Skeletal muscle cell (primary cell): ENCODE data around the gene BORCS5.
"Not testable (repeated sequence)": the region's sequence is repeated elsewhere in the genome, so short reads cannot be mapped to it uniquely, and the experiment has no call there.

Experiments
- DNase-seq: peaks from one replicate; pipeline ENCODE4 v3.0.0-alpha.2; 2010; ENCODE audit warnings: low read depth
- H3K4me3 ChIP-seq: 2 replicates; pipeline ENCODE4 v1.5.1; 2011; ENCODE audit warnings: low read depth, mild to moderate bottlenecking, control low read depth, low read length, moderate library complexity

Gene BORCS5

DNA sequence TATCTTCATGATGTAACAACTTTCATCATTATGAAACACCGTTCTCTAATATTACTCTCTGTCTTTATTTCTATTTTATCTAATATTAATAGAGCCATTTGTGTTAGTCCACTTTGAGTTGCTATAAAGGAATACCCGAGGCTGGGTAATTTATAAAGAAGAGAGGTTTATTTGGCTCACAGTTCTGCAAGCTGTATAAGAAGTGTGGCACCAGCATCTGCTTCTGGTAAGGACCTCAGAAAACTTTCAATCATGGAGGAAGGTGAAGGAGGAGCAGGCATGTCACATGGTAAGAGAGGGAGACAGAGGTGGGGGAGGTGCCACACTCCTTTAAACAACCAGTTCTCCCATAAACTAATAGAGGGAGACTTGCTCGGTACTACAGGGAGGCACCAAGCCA is 25.1 kb downstream of the BORCS5 start:
- no peak overlapping the region for H3K4me3 ChIP-seq
- no peak for DNase-seq

DNA sequence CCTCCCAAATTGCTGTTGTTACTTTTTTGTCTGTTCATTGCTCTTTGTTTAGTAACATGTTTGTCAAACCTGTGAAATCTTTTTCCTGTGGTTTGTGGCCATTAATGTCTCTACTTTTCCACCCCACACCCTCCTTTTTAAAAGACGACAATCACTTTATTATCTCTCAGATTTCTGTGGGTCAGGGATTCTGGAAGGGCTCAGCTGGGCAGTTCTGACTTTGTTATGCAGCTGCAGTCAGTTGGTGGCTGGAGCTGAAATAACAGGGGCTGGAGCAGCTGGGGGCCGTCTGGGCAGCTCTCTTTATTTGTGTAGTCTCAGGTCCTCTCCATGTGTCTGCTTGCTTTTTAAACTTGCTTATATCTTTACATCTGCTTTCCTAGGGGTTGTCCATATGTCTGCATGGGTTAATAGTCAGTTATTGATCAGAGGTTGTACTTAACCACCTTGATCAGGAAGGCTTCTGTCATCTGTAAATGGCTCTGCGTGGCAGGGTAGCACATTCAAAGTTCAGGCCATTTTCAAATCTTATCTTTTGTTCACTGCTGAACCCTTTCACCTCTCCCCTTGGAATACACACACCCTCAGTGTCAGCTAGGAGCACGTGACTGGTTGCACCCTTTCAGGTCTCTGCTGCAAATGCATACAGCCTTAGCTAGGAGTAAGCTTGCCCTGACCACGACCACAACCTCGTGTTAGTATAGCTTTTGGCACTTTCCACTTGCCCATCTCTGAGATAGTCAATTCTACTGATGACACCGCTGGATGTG is 27.9 kb downstream of the BORCS5 start:
- no peak for DNase-seq

GRCh38 chr12:12387501-12387900 is 30.6 kb downstream of the BORCS5 start:
- no peak for DNase-seq
- H3K4me3 ChIP-seq, result no peak overlapping the region

More for the DNA sequence above, 27.9 kb downstream of the BORCS5 start:
- H3K4me3 ChIP-seq, result no peak overlapping the region

DNA sequence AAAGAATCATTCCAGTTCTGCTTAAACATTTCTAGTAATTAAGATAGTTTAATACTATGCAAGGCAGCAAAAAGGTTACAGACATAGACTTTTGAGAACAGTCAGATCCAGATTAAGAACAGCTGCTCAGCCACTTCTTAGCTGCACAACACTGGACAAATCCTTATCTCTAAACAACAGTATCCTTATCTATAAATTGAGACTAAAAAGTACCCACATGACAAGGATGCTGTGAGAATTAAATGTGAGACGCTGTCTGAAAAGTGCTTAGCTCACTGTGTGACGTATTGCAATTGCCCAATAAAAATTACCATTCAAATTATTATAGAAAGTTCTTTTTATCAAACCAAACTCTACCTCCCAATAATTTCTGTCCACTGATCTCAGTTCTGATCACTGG is 35.5 kb downstream of the BORCS5 start:
- H3K4me3 ChIP-seq, result no peak overlapping the region
- DNase-seq, result no peak

DNA sequence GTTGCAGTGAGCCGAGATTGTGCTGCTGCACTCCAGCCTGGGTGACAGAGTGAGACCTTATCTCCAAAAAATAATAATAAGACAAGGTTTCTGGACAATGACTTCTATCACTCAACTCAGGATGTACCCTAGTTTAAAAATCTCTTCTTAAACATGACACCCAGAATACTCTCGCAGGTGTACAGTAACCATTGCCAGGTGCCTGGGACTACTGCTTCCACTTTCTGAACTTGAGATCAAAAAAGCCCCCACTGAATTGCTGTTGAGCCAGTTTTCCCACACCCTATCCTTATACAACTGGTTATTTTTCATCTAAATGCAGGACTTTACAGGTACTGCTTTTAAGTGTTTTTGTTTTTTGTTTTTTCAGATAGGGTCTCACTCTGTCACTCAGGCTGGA is 36.3 kb downstream of the BORCS5 start:
- DNase-seq, result no peak
- H3K4me3 ChIP-seq, result no peak overlapping the region

GRCh38 chr12:12396694-12397093 is 39.8 kb downstream of the BORCS5 start:
- H3K4me3 ChIP-seq, result no peak overlapping the region
- no peak for DNase-seq

DNA sequence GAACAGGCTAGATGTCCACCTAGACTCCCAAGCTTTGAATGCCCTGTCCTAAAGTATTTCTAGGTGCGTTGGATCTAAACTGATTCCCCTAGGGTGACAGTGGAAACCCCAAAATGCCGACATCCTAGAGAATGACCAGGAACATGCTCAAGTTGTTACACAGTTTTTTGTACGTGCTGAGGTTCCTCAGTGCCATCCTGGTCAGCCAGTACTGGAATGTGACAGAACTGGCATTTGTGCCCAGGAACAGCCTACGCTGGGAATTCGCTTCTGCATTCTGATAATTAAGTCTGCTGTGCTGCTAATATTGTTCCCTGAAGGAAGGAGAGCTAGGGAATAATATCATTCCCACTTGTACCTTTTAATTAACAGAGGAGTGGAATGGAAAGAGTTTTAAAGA is 40.3 kb downstream of the BORCS5 start:
- no peak overlapping the region for H3K4me3 ChIP-seq
- DNase-seq, result no peak

- H3K4me3 ChIP-seq, result no peak overlapping the region
- peak; percentile 95 for DNase-seq
Observed at GRCh38 chr12:12398026-12398859, 41.4 kb downstream of the BORCS5 start.

DNA sequence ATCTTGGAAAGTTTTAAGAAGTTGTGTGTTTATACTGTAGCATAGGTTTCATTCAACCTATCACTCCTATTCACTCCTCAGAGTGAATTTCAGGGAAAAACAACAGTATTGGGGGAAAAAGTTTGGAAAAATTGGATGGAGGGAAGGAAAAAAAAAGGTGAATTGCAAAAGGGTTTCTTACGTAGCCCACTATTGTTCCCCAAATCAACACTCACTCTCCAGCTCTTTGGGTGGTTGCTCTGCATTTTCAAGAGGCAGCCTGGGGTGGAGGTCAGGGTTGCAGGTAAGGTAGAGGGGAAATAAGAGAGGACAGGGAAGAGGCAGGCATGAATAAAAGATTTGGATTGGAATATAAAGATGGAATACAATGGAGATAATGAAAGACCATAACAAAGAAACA is 42.3 kb downstream of the BORCS5 start:
- DNase-seq, result no peak
- no peak overlapping the region for H3K4me3 ChIP-seq

- DNase-seq, result no peak
- no peak overlapping the region for H3K4me3 ChIP-seq
Observed at GRCh38 chr12:12399776-12400305, 43.0 kb downstream of the BORCS5 start.

DNA sequence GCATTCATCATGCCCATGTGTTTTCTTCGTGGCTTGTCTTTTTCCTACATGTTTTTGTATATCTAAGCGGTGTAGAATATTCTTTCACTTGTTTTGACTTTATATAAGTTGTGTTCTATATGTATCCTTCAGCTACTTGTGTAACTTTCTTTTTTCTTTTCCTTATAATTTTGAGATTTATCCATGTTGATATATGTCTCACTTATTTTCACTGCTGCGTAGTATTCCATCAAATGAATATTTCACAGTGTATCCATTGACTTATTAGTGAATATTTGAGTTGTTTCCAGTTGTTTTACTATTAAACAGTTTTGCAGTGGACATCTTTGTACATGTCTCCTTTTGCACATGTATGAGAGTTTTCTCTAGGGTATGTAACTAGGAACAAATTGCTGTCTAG is 43.9 kb downstream of the BORCS5 start:
- no peak for DNase-seq
- H3K4me3 ChIP-seq, result no peak overlapping the region

- H3K4me3 ChIP-seq, result no peak overlapping the region
- DNase-seq, result no peak
Observed at GRCh38 chr12:12403264-12404248, 46.7 kb downstream of the BORCS5 start.

DNA sequence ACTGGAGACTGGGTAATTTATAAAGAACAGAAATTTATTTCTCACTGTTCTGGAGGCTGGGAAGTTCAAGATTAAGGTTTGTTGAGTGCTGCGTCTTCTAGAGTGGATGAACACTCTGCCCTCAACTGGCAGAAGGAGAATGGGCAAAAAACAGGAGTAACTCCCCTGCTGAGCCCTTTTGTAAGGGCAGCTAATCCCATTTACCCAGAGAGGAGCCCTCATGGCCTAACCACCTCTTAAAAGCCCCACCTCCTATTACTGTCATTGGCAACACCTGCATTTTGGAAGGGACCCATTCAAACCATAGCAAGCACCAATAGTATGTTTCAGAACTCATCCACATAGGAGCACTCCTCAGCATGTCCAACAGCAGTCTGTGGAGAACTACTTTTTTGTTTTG is 47.4 kb downstream of the BORCS5 start:
- DNase-seq, result no peak

DNA sequence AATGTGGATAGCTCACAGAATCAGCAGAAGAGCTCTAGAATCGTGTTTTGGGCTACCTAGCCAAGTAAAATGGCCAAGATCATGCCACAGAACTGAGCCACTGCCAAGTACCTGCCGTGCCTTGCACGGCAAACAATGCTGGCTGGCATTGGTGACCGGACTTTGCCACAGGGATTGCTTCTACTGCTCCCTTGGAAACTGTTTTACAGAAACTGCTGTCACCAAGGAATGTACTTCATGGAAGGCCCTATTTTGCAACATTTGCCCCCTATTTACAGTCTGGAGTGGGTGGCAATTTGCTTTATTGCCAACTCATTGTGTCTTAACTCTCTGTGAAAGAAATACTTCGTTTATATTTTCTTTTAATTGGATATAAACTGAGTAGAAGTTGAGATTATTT is 49.0 kb downstream of the BORCS5 start:
- DNase-seq, result no peak
- no peak overlapping the region for H3K4me3 ChIP-seq

More for the DNA sequence above, 47.4 kb downstream of the BORCS5 start:
- H3K4me3 ChIP-seq, result no peak overlapping the region

GRCh38 chr12:12406762-12407161 is 49.9 kb downstream of the BORCS5 start:
- no peak for DNase-seq
- H3K4me3 ChIP-seq, result no peak overlapping the region

DNA sequence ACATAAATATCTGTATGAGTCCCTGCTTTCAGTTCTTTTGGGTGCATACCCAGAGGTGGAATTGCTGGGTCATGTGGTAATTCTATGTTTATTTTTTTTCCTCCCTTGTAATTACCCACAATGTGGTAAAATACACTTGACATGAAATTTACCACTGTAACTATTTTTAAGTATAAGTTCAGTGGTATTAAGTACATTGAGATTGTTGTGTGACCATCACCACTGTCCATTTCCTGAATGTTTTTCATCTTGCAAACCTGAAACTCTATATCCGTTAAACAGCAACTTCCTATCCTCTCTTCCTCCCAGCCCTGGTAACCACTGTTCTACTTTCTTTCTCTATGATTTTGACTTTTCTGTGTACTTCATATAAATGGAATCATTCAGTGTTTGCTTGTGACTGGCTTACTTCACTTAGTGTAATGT is 51.4 kb downstream of the BORCS5 start:
- no peak overlapping the region for H3K4me3 ChIP-seq
- no peak for DNase-seq

DNA sequence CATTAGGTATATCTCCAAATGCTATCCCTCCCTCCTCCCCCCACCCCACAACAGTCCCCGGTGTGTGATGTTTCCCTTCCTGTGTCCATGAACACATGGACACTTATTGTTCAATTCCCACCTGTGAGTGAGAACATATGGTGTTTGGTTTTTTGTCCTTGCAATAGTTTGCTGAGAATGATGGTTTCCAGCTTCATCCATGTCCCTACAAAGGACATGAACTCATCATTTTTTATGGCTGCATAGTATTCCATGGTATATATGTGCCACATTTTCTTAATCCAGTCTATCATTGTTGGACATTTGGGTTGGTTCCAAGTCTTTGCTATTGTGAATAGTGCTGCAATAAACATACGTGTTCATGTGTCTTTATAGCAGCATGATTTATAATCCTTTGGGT is 52.5 kb downstream of the BORCS5 start:
- not testable (repeated sequence) for H3K4me3 ChIP-seq, DNase-seq

GRCh38 chr12:12415886-12416285 is 59.0 kb downstream of the BORCS5 start:
- H3K4me3 ChIP-seq, result no peak overlapping the region
- no peak for DNase-seq

DNA sequence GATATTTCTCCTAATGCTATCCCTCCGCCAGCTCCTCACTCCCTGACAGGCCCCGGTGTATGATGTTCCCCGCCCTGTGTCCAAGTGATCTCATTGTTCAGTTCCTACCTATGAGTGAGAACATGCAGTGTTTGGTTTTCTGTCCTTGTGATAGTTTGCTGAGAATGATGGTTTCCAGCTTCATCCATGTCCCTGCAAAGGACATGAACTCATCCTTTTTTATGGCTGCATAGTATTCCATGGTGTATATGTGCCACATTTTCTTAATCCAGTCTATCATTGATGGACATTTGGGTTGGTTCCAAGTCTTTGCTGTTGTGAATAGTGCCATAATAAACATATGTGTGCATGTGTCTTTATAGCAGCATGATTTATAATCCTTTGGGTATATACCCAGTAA is 62.3 kb downstream of the BORCS5 start:
- not testable (repeated sequence) for DNase-seq, H3K4me3 ChIP-seq
